Smooth muscle cell (in vitro differentiated cells): ENCODE results near the gene RSPRY1. TPM values are rescaled to one million over a fixed set of nuclear protein-coding genes. Genes with fewer than 3 reads are reported as not detected.

ENCODE experiments used
- DNase-seq: peaks from one replicate; lab custom pipeline; 2025; ENCODE audit not compliant: unreplicated experiment; lab: John Stamatoyannopoulos, UW
- H2AFZ ChIP-seq: fragments of 200-600 bp; sonication (generic); 2 replicates; pipeline ENCODE4 v1.6.0; 2016; ENCODE audit warnings: antibody characterized with exemption, low read depth, mild to moderate bottlenecking
- H3F3A ChIP-seq: fragments of 200-600 bp; sonication (generic); 2 replicates; pipeline ENCODE4 v1.6.0; 2017; ENCODE audit warnings: antibody characterized with exemption, low read depth
- H3K27ac ChIP-seq: fragments of 200-600 bp; sonication (generic); 2 replicates; pipeline ENCODE4 v1.5.1; 2016; ENCODE audit warnings: low read depth, mild to moderate bottlenecking
- H3K27me3 ChIP-seq: fragments of 200-600 bp; sonication (generic); 2 replicates; pipeline ENCODE4 v1.6.1; 2016; ENCODE audit warnings: low read depth, mild to moderate bottlenecking
- H3K36me3 ChIP-seq: fragments of 200-600 bp; sonication (generic); 2 replicates; pipeline ENCODE4 v1.5.1; 2016; ENCODE audit warnings: low read depth
- H3K4me1 ChIP-seq: fragments of 200-600 bp; sonication (generic); 2 replicates; pipeline ENCODE4 v1.5.1; 2016; ENCODE audit warnings: low read depth
- H3K4me2 ChIP-seq: fragments of 200-600 bp; sonication (generic); 2 replicates; pipeline ENCODE4 v1.6.0; 2016; ENCODE audit warnings: mild to moderate bottlenecking
- H3K4me3 ChIP-seq: fragments of 200-600 bp; sonication (generic); 2 replicates; pipeline ENCODE4 v1.5.1; 2016; ENCODE audit warnings: mild to moderate bottlenecking
- H3K79me2 ChIP-seq: fragments of 200-600 bp; sonication (generic); 2 replicates; pipeline ENCODE4 v1.6.0; 2016; ENCODE audit warnings: low read depth, mild to moderate bottlenecking
- H3K9ac ChIP-seq: fragments of 200-600 bp; sonication (generic); 2 replicates; pipeline ENCODE4 v1.6.0; 2016; ENCODE audit warnings: low read depth
- H3K9me3 ChIP-seq: fragments of 200-600 bp; sonication (generic); replicated peaks from 2 replicates; pipeline ENCODE4 v1.5.1; 2016; ENCODE audit warnings: low read depth
- H4K20me1 ChIP-seq: fragments of 200-600 bp; sonication (generic); 2 replicates; pipeline ENCODE4 v1.6.0; 2016; ENCODE audit warnings: low read depth
- CTCF ChIP-seq: fragments of 200-600 bp; sonication (generic); IDR thresholded peaks from 2 replicates; pipeline ENCODE4 v1.5.1; 2017; ENCODE audit warnings: borderline replicate concordance, mild to moderate bottlenecking, antibody characterized with exemption; ENCODE audit not compliant: insufficient read depth, poor library complexity, severe bottlenecking
- WGBS: methylation state at CpG from one replicate; pipeline ENCODE4 v1.1.7; 2016; ENCODE audit warnings: low lambda C conversion rate; 5-methylcytosine and 5-hydroxymethylcytosine counted together
- polyA plus RNA-seq: library from polyadenylated mRNA; unstranded; fragments of >200 nt; fragmentation: Nextera tagmentation; extraction: Ambion mirVana; gene quantifications from 2 replicates; pipeline ENCODE4 v1.2.1, GENCODE V29; 2016
- total RNA-seq: library from RNA; depleted of rRNA; stranded (reverse); fragments of >200 nt; gene quantifications from 2 replicates; pipeline ENCODE4 v1.2.3, GENCODE V29; 2014

RSPRY1 gene
- total and polyA plus RNA-seq, 2 experiments from 2014 or later, result 42.0 to 57.1 TPM

DNA sequence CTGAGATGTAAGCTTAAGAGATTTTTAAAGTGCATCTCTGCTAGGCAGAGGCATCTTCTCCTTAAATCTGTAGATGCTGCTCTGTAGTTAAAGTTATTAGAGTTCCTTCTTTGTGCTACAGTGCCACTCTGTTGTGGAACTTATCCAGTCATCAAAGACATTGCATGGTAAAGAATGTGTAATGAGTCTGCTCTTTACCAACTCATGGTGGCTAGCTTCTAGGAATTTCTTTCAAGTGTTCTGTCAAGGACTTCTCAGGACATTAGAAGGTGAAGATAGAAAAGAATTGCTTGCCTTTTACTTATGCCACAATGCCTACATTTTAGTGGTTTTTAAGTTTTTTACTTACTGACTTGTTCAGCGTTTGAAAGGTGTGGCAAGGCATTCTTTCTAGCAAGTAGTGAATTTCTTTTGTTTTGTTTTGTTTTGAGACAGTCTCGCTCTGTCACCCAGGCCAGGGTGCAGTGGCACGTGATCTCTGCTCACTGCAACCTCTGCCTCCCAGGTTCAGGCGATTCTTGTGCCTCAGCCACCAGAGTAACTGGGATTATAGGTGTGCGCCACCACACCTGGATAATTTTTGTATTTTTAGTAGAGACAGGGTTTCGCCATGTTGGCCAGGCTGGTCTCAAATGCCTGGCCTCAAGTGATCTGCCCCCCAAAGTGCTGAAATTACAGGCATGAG is 38.7 kb downstream of the RSPRY1 start:
- no peak overlapping the region for H2AFZ ChIP-seq
- peaks cover 7% of the 10 kb centered on the region for H3K79me2 ChIP-seq
- H3K4me1 ChIP-seq, result no peaks in the 10 kb centered on the region
- no peak overlapping the region for H3K4me3 ChIP-seq
- H3F3A ChIP-seq, result peaks cover 28% of the 10 kb centered on the region
- H3K4me2 ChIP-seq, result no peak overlapping the region
- H3K36me3 ChIP-seq, result peaks cover 28% of the 10 kb centered on the region
- WGBS, result 91% methylated on average over 6 of the region's 6 CpGs
- H3K27ac ChIP-seq, result peak overlapping the region; percentile 77
- H3K27me3 ChIP-seq, result no peaks in the 10 kb centered on the region
- no peaks in the 10 kb centered on the region for H4K20me1 ChIP-seq
- no peak for DNase-seq
- no peak for TF ChIP-seq CTCF
- H3K9me3 ChIP-seq, result no peaks in the 10 kb centered on the region
- no peak overlapping the region for H3K9ac ChIP-seq

DNA sequence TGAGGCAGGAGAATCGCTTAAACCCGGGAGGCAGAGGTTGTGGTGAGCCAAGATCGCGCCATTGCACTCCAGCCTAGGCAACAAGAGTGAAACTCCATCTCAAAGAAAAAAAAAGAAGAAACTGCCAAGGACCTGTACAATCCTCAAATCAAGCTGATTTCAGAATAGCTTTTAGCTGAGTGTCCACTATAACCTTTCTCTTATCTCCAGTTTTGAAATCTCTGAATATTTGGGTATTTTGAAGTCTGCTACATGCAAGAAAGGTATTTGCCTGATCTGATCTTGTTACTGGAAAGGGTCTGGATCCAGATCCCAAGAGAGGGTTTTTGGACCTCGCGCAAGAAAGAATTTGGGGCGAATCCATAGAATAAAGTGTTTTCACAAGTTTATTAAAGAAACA is 39.8 kb downstream of the RSPRY1 start:
- H2AFZ ChIP-seq, result no peak overlapping the region
- no peaks in the 10 kb centered on the region for H4K20me1 ChIP-seq
- peaks cover 33% of the 10 kb centered on the region for H3F3A ChIP-seq
- no peaks in the 10 kb centered on the region for H3K9me3 ChIP-seq
- no peak overlapping the region for H3K9ac ChIP-seq
- 99% methylated on average over 7 of the region's 7 CpGs for WGBS
- no peak for TF ChIP-seq CTCF
- H3K4me2 ChIP-seq, result no peak overlapping the region
- peaks cover 25% of the 10 kb centered on the region for H3K36me3 ChIP-seq
- no peak for DNase-seq
- no peak overlapping the region for H3K4me3 ChIP-seq
- H3K79me2 ChIP-seq, result no peaks in the 10 kb centered on the region
- H3K27ac ChIP-seq, result peak overlapping the region; percentile 77
- H3K4me1 ChIP-seq, result no peaks in the 10 kb centered on the region
- H3K27me3 ChIP-seq, result no peaks in the 10 kb centered on the region

GRCh38 chr16:57226701-57227621 is 40.8 kb downstream of the RSPRY1 start:
- H3K9ac ChIP-seq, result no peak overlapping the region
- no peak for TF ChIP-seq CTCF
- H3K4me2 ChIP-seq, result peak overlapping the region; percentile 38
- H3K4me1 ChIP-seq, result no peaks in the 10 kb centered on the region
- peaks cover 37% of the 10 kb centered on the region for H3F3A ChIP-seq
- DNase-seq, result no peak
- peaks cover 22% of the 10 kb centered on the region for H3K36me3 ChIP-seq
- peak overlapping the region; percentile 77 for H3K27ac ChIP-seq
- no peaks in the 10 kb centered on the region for H3K9me3 ChIP-seq
- no peaks in the 10 kb centered on the region for H3K27me3 ChIP-seq
- no peaks in the 10 kb centered on the region for H4K20me1 ChIP-seq
- no peak overlapping the region for H3K4me3 ChIP-seq
- H2AFZ ChIP-seq, result no peak overlapping the region
- H3K79me2 ChIP-seq, result no peaks in the 10 kb centered on the region
- 41% methylated on average over 4 of the region's 4 CpGs for WGBS
